DMS114 treated with DMSO at 0.1 percent for 48 hours (cell line): ENCODE data around the gene ZNF544.
"Not testable (repeated sequence)": the region's sequence is repeated elsewhere in the genome, so short reads cannot be mapped to it uniquely, and the experiment has no call there.

Experiments
- DNase-seq: peaks from one replicate; lab custom pipeline; 2025; ENCODE audit not compliant: unreplicated experiment; lab: John Stamatoyannopoulos, UW

ZNF544 gene

GRCh38 chr19:58304748-58305064 lies 76.0 kb downstream of the ZNF544 start:
- peak; percentile 78 for DNase-seq

DNA sequence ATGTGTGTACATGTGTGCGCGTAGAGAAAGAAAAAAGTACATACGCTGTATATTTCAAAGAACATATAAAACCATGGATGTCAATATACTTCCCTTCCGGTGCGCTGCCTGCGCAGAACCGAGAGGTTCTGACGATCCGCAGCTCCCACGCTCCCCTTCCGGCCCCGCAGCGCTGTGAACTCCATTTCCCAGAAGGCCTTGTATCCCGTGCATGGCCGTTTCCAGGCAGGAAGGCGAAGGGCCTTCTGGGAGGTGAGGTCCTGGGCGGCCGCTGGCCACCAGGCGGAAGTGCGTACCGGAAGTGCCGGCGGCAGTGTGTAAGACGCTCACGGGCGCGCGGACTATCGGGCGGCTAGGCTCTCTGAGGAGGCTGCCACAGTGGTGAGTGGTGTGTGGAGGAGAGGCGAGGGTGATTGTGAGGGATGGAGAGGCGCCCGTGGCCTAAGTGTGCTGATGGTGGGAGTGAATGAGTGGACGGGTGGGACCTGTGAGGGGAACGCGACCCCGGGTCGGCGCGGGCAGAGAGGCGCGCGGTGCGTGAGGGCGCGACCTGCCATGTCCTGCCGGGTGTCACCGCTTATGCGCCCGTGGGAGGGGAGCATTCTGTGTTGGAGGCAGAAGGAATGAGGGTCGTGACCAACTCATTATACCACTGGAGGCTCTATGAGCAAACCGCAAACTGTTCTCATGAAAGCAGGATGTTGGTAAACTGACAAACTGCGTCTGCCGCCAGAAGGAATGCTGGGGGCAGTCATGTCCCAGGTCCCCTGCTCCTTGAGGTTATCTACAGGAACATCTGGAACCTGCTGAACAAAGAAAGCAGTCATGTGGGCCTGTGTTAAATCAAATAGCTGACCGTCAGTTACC lies 76.6 kb downstream of the ZNF544 start, which contains the start of gene ERVK3-1:
TSS of gene ERVK3-1 (plus strand) at position 313 of the 867 bp plus-strand sequence. CDS start 6,792 bp downstream, outside the sequence.
- DNase-seq: peak; percentile 97

GRCh38 chr19:58305932-58306323 lies 77.2 kb downstream of the ZNF544 start:
- no peak for DNase-seq

DNA sequence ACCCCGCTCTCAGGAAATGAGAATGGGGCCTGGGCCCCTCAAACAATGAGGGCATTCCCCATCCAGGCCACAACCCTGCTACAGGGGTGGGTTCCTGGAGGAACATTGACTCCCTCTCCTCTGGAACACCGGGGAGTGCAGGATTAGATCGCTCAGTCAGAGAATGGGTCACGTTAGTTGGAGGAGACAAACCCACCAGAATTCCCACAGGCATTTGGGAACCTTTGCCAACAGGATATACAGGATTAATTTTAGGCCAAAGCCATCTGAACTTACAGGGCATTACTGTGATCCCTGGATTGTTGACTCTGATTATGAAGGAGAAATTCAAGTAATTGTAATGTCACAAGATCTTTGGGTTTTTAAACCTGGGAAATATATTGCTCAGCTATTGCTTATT lies 79.0 kb downstream of the ZNF544 start:
- no peak for DNase-seq

DNA sequence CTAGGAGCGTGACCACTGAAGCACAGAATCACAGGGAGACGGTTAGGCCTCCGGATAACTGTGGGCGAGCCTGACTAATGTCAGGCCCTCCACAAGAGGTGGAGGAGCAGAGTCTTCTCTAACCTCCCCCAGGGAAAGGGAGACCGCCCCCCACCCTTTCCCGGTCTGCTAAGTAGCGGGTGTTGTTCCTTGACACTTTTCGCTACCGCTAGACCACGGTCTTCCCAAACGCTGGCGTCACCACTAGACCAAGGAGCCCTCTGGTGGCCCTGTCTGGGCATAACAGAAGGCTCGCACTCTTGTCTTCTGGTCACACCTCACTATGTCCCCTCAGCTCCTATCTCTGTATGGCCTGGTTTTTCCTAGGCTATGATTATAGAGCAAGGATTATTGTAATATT lies 82.0 kb downstream of the ZNF544 start:
- DNase-seq: not testable (repeated sequence)

DNA sequence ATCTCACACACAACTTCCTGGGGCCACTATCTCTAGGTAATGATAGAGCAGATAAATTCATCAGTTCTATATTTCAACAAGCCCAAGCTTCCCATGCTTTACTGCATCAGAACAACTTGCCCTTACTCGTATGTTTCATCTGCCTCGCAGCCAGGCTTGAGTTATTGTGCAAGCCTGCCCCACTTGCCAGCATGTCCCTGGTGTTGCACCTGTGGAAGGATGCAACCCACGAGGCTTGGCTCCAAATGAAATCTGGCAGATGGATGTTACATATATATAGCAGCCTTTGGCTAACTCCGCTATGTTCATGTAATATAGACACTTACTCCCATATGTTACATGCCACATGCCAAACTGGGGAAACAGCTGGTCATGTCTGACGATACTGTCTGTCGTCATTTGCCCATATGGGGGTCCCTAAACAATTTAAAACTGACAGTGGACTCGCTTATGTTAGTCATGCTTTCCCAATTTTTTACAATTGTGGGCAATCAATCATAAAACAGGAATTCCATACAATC lies 82.7 kb downstream of the ZNF544 start:
- DNase-seq: no peak
